BLaER1 (cell line): ENCODE results near the gene PLLP.

Experiments used
- H3K27ac ChIP-seq: shearing (Covaris generic); formaldehyde crosslinking; 2 replicates; pipeline ENCODE4 v1.8.1; 2022
- H3K27me3 ChIP-seq: shearing (Covaris generic); formaldehyde crosslinking; 2 replicates; pipeline ENCODE4 v1.8.1; 2022
- H3K36me3 ChIP-seq: shearing (Covaris generic); formaldehyde crosslinking; 2 replicates; pipeline ENCODE4 v1.8.1; 2022
- H3K4me1 ChIP-seq: shearing (Covaris generic); formaldehyde crosslinking; 2 replicates; pipeline ENCODE4 v1.8.1; 2022
- H3K4me2 ChIP-seq: shearing (Covaris generic); formaldehyde crosslinking; 2 replicates; pipeline ENCODE4 v1.8.1; 2022
- H3K4me3 ChIP-seq: shearing (Covaris generic); formaldehyde crosslinking; 2 replicates; pipeline ENCODE4 v1.8.1; 2022
- H3K9ac ChIP-seq: shearing (Covaris generic); formaldehyde crosslinking; 2 replicates; pipeline ENCODE4 v1.8.1; 2022
- H3K9me3 ChIP-seq: shearing (Covaris generic); formaldehyde crosslinking; 2 replicates; pipeline ENCODE4 v1.8.1; 2022
- H4K20me1 ChIP-seq: shearing (Covaris generic); formaldehyde crosslinking; 2 replicates; pipeline ENCODE4 v1.8.1; 2022
- Cebpa-rat ChIP-seq: shearing (Covaris generic); IDR thresholded peaks from 2 replicates; pipeline ENCODE4 v1.8.1; 2022

Gene PLLP

DNA sequence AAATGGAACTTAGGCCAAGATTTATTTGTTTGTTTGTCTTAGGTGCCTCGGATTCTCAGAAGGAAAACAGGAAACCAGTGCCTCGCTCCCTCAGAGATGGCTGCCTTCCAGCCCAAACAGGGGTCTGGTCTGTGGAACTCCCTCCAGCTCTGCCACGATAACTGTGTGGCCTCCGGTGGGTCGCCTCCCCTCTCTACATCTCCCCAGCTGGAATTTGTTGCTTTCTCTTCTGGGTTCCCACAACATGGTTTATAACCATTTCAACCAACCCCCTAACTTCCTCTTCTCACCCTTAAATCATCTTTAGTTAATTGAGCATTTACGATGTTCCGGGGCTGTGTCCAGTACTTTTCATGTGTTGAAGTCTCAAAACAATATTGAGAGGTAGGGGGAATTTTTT is 30.9 kb upstream of the PLLP start:
- TF ChIP-seq Cebpa-rat: no peak
- H3K27me3 ChIP-seq: no peaks in the 10 kb centered on the region
- no peak overlapping the region for H3K27ac ChIP-seq
- H3K4me2 ChIP-seq: no peak overlapping the region
- peaks cover 26% of the 10 kb centered on the region for H3K4me1 ChIP-seq
- no peaks in the 10 kb centered on the region for H3K36me3 ChIP-seq
- H3K9ac ChIP-seq: no peak overlapping the region
- no peaks in the 10 kb centered on the region for H3K9me3 ChIP-seq
- no peak overlapping the region for H3K4me3 ChIP-seq
- H4K20me1 ChIP-seq: no peaks in the 10 kb centered on the region

DNA sequence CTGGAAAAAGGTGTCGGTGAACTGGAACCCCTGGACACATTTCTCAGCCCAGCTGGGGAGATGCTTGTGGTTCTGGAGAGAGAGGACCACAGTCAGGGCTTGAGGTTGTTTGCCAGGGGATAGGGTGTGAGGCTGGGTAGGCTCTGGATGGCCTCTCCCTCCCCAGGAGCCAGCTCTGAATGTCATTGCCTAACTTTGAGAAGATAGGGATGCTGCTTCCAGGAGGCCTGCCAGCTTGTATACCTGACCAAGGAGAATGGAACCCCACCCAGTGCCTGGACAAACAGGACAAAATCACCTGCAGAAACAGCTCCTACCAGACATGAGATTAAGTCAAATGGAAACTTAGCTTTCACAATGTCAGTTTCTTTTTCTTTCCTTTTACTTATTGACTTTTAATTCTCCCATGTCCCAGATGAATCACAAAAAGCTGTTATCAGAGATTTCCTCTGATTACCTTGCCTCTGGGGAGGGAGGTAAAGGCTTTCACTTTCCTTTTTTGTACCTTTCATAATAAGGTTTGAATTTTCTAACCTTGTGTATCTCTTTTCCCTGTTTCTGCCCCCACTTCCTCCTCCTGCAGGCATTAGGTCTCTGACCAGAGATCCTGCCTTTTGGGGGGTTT is 29.8 kb upstream of the PLLP start:
- H3K9ac ChIP-seq: no peak overlapping the region
- H3K27ac ChIP-seq: no peak overlapping the region
- H3K36me3 ChIP-seq: no peaks in the 10 kb centered on the region
- H3K27me3 ChIP-seq: no peaks in the 10 kb centered on the region
- H4K20me1 ChIP-seq: no peaks in the 10 kb centered on the region
- no peak for TF ChIP-seq Cebpa-rat
- peak overlapping the region; percentile 13; the same call in 1 of the 2 replicates for H3K4me2 ChIP-seq
- no peaks in the 10 kb centered on the region for H3K9me3 ChIP-seq
- H3K4me3 ChIP-seq: no peak overlapping the region
- H3K4me1 ChIP-seq: peaks cover 32% of the 10 kb centered on the region

DNA sequence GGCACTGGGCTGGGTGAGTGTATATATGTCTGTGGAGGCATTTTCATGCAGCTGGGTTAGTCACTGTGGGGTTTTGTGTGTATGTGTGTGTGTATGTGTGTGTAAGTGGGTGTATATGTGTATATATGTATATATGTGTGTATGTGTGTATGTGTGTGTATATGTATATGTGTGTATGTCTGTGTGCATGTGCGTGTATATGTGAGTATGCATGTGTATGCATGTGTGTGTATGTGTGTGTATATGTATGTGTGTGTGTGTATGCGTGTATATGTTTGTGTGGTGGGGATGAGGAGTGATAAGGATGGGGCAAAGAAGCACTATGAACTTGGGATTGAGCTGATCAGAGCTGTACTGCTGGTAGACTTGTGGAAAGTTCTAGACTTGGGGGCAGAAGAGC is 29.0 kb upstream of the PLLP start:
- Histone ChIP-seq H3K36me3 (no peaks in the 10 kb centered on the region), H3K4me3 (no peak overlapping the region), H3K27ac (no peak overlapping the region), H3K27me3 (no peaks in the 10 kb centered on the region), H3K4me1 (peaks cover 32% of the 10 kb centered on the region), H3K4me2 (no peak overlapping the region), H4K20me1 (no peaks in the 10 kb centered on the region), H3K9ac (no peak overlapping the region), H3K9me3 (no peaks in the 10 kb centered on the region)
- TF ChIP-seq Cebpa-rat: no peak

DNA sequence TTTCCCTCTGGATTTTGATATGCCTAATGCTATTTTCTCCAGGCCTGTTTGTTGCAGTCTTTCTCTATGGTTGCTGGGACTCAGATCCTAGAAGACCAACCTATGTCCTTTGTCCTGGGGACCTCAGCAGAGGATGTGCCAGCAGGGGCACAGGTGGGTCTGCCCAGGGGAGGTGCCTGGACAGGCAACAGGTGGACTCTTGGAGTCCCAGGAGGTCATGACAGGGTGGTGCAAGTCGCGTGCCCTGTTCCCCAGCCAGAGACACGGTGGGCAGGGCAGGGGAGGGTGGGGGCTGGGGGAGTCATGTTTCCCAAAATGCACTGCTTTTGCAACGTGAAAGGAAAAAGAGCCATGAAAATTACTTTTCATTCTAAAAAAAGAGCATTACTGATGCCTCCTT is 26.3 kb upstream of the PLLP start:
- no peaks in the 10 kb centered on the region for H4K20me1 ChIP-seq
- peak overlapping the region; percentile 21 for H3K4me2 ChIP-seq

DNA sequence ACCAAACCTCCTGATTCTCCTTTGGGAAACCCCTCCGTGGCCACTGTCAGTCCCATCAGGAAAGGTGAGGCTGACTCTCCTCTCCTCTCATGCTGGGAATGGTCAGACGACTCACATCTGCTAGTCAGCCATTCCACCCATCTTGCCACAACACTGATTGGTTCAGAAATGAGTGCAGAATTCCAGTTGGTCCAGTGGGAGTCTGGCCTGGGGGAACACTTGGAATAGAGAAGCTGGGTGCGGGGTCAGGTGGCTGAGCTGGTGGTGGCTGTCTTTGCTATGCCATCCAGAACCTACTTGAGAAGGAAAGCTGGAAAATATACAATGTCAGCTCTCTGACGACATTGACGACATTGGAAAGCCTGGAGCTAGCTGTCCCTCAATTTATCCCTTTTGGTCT is 23.6 kb upstream of the PLLP start:
- no peaks in the 10 kb centered on the region for H3K27me3 ChIP-seq
- no peaks in the 10 kb centered on the region for H3K9me3 ChIP-seq
- no peak overlapping the region for H3K4me2 ChIP-seq
- H3K27ac ChIP-seq: no peak overlapping the region
- H3K36me3 ChIP-seq: no peaks in the 10 kb centered on the region
- H3K9ac ChIP-seq: no peak overlapping the region
- no peak overlapping the region for H3K4me3 ChIP-seq
- H3K4me1 ChIP-seq: peaks cover 25% of the 10 kb centered on the region
- H4K20me1 ChIP-seq: no peaks in the 10 kb centered on the region
- TF ChIP-seq Cebpa-rat: no peak

More for the DNA sequence above, 26.3 kb upstream of the PLLP start:
- Histone ChIP-seq H3K4me3 (no peak overlapping the region), H3K4me1 (peaks cover 32% of the 10 kb centered on the region), H3K36me3 (no peaks in the 10 kb centered on the region), H3K27me3 (no peaks in the 10 kb centered on the region), H3K9ac (no peak overlapping the region), H3K27ac (no peak overlapping the region), H3K9me3 (no peaks in the 10 kb centered on the region)
- TF ChIP-seq Cebpa-rat: no peak

DNA sequence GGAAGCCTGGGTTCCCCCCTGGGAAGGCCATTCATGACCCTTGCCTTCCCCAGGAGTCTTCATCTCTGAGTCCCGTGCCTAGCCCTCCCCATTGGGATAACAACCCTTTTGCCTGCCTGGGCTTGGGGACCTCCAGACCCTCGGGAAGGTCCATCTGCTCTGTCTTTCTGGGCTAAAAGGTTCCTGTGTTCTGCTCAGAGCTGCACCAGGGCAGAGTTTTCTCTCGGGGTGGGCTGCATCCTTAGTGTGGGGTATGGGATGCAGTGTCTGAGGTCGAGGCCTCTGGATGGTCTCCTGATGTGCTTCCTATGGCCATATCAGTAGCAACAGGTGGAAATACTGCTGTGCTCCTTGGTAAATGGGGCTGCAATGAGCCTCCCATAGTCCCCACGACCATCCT is 22.9 kb upstream of the PLLP start:
- Histone ChIP-seq H3K9me3 (no peaks in the 10 kb centered on the region), H3K27me3 (no peaks in the 10 kb centered on the region), H3K4me1 (peaks cover 25% of the 10 kb centered on the region), H3K9ac (no peak overlapping the region), H3K36me3 (no peaks in the 10 kb centered on the region), H3K27ac (no peak overlapping the region), H4K20me1 (no peaks in the 10 kb centered on the region), H3K4me3 (no peak overlapping the region), H3K4me2 (no peak overlapping the region)
- no peak for TF ChIP-seq Cebpa-rat

DNA sequence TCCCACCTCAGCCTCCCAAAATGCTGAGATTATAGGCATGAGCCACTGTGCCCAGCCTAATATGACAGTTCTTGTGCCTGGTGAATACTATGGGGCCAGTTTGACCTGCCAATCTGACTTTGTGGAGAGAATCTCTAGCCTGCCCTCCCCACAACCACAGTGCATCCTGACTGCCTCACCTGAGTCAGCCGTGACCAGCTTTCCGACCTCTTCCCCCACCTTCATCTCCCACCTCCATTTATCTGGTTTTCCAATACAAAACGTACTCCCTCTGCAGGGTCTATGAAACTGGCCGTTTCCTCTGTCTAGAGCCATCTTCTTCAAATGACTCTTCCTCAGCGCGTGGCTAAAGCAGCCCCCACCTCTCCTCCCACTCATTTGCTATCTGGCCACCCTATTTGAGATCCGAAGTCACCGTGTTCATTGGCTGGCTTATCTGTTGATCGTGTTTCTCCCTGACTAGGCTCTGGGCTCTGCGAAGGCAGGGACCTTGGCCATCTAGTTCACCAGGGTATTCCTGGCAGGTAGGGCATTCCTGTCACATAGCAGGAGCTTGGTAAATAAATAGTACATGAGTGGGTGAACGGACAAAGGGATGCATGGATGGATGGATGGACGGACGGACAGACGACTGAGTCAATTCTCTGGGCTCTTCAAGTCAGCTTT is 22.3 kb upstream of the PLLP start:
- TF ChIP-seq Cebpa-rat: no peak
- Histone ChIP-seq H3K4me3 (no peak overlapping the region), H3K36me3 (no peaks in the 10 kb centered on the region), H3K27me3 (no peaks in the 10 kb centered on the region), H3K4me1 (peaks cover 25% of the 10 kb centered on the region), H3K4me2 (no peak overlapping the region), H3K9me3 (no peaks in the 10 kb centered on the region), H3K9ac (no peak overlapping the region), H4K20me1 (no peaks in the 10 kb centered on the region), H3K27ac (no peak overlapping the region)

DNA sequence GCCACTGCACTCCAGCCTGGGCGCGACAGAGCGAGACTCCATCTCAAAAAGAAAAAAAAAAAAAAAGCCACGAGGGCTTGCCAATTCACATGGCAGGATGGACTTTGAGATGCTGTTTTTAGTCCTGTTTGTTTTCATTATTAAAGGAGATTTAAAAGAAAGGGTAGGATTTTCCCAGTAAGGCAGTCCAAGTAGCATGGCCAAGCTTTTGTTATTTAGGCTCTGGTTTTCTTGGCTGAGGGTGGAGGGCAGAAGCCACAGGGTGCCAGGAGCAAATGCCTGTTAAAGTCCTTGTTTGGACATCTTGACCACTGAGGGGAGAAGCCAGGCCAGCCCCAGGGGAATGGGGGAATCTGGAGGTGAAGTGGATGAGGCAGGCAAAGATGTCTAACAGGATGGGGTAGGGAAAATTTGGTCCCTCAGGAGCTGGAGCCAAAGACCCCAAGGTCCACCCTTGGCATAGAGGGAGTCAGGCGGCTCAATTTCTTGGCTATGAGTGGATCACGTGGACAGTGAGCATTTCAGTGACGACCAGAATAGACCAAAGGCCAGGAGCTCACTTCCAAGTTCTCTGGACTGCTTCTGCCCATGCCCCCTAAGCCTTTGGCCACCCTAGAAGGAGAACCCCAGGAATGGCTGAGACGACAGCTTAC is 20.8 kb upstream of the PLLP start:
- H3K4me2 ChIP-seq: no peak overlapping the region
- H3K9ac ChIP-seq: no peak overlapping the region
- H4K20me1 ChIP-seq: no peaks in the 10 kb centered on the region
- H3K9me3 ChIP-seq: no peaks in the 10 kb centered on the region
- H3K27me3 ChIP-seq: no peaks in the 10 kb centered on the region
- TF ChIP-seq Cebpa-rat: no peak
- H3K4me1 ChIP-seq: peaks cover 18% of the 10 kb centered on the region
- no peaks in the 10 kb centered on the region for H3K36me3 ChIP-seq
- no peak overlapping the region for H3K27ac ChIP-seq
- H3K4me3 ChIP-seq: no peak overlapping the region

DNA sequence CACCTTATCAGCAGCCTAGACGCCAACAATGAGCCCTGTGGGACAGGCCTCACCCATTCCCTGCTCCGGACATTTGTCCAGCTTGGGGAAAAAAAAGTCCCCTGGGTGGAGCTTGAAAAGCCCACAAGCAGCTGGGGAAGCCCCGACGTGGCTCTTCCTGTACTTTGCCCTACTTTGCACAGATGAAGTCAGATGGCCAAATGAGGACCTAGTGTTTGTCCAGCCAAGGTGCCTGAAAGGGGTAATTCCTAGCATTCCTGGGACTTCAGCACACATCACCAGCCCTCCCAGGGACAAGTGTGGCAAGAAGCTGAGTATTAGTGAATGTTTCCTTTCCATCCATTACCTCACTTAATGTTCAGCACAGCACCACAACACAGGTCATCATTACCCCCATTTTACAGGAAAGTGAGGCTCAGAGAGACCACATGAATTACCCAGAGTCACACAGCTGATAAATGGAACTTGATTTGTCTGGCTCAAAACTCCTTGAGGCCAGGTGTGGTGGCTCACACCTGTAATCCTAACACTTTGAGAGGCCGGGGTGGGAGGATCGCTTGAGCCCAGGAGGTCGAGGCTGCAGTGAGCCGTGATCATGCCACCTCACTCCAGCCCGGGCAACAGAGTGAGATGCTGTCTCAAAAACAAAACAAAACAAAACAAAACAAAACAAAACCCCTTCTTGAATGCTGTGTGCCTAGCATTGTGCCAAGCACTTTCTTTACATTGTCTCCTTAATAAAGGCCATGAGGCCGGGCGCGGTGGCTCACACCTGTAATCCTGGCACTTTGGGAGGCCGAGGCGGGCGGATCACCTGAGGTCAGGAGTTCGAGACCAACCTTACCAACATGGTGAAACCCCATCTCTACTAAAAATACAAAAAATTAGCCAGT is 19.9 kb upstream of the PLLP start:
- peak overlapping the region; percentile 48 for H3K4me2 ChIP-seq
- no peaks in the 10 kb centered on the region for H3K36me3 ChIP-seq
- H3K4me1 ChIP-seq: peaks cover 15% of the 10 kb centered on the region
- H3K27ac ChIP-seq: no peak overlapping the region
- H3K9me3 ChIP-seq: no peaks in the 10 kb centered on the region
- H3K9ac ChIP-seq: peak overlapping the region; percentile 45; the same call in 1 of the 2 replicates
- H4K20me1 ChIP-seq: no peaks in the 10 kb centered on the region
- no peaks in the 10 kb centered on the region for H3K27me3 ChIP-seq
- H3K4me3 ChIP-seq: no peak overlapping the region
- TF ChIP-seq Cebpa-rat: no peak

DNA sequence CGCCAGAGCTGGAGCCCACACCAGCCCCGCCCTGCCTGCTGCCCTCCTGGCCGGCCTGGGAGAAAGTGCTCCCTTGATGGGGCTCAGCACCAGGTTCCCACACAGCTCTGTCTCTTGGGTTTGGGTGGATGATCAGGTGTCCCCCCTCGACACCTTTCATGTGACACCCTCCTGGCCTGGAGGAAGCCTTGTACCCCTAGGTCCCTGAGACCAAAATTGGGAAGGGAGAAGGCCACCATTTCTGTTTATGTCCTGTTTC is 19.4 kb upstream of the PLLP start:
- Histone ChIP-seq H3K4me1 (peaks cover 20% of the 10 kb centered on the region), H3K27me3 (no peaks in the 10 kb centered on the region), H3K9ac (peak overlapping the region; percentile 45; the same call in 1 of the 2 replicates), H4K20me1 (no peaks in the 10 kb centered on the region), H3K36me3 (no peaks in the 10 kb centered on the region), H3K9me3 (no peaks in the 10 kb centered on the region), H3K4me2 (peak overlapping the region; percentile 48), H3K4me3 (no peak overlapping the region), H3K27ac (no peak overlapping the region)
- no peak for TF ChIP-seq Cebpa-rat
